ENCODE data around the gene MPDZ.

Gene MPDZ

DNA sequence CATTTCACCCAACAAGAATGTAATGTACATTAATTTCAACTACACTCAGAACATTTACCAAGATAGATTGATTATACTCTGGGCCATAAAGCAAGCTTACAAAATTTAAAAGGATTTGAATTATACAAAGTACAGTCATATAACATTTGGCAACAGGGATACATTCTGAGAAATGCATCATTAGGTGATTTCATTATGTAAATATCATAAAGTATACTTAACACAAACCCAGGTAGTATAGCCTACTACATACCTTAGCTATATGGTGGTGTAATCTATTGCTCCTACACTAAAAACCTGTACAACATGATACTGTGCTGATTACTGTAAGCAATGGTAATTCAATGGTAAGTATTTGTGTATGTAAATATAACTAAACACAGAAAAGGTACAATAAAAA, 202.9 kb downstream of the MPDZ start:
- DNase-seq (ENCODE audit: low read depth): no peak

DNA sequence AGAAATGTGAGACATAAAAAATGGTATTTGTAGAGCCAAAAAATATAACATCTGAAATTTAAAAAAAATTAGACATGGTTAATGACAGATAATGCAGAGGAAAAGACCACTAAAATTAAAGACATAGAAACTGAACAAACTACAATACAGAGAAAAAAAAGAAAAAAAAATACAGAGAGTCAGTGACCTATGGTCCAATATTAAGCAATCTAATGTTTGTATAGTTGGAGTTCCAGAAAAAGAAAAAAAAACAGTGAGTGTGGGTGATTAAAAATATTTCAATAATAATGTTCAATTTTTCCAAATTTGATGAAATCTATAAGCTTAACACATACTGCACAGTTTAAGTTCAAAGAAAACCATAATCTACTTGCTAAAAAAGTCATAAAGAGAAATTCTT, 207.6 kb downstream of the MPDZ start:
- DNase-seq (ENCODE audit: low read depth): no peak

DNA sequence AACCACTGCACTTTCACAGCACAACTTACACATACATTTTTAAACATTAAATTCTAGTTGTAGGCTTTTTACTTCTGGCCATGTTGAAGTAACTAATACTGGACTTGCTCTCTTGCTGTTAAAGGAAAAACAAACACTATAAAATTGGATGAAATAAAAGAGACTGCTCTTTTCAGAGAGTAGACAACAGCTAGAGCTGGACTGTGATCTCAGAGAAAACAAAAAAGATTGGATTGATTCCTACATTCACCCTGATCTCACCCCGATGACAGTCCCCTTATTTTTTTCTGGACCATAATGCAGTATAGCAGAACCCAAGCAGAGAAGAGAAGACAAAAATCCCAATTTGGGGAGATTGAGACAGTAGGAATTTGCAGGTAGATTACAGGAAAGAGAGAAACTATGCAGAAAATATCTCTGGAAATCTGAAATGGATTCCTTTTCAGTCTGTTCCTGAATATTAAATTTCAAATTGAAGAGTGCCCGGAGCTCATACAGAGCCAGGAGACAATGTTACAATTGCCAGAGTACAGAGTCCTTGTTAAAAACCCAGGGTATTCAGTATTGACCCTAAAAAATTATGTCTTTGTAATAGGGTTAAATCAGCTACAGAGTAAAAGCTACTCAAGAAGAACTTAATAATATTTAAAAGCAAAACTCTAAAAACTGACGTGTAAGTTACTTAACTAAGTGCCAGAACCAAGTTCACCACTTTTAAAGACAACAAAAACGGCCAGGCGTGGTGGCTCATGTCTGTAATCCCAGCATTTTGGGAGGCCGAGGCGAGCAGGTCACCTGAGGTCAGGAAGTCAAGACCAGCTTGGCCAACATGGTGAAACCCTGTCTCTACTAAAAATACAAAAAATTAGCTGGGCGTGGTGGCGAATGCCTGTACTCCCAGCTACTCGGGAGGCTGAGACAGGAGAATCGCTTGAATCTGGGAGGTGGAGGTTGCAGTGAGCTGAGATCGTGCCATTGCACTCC, 208.6 kb downstream of the MPDZ start:
- no peak for DNase-seq (ENCODE audit: low read depth)

DNA sequence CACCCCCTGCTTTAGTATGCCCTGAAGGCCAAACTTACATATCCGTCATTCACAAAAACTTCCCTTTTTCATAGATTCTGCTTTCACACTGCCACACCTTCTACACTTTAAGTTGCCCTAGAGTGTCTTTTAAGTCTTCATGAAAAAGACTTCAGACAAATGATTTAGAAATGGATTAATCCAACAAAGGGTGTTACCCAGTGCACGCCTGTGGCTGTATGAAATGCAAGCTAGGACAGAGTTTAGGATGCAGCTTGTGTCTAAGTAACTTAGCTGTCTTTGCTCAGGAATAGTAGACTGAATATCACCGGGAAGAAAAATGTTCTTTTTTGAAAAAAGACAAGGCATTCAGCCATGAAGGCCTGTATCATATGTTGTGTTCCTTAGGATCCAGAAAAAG, 210.0 kb downstream of the MPDZ start:
- no peak for DNase-seq (ENCODE audit: low read depth)

DNA sequence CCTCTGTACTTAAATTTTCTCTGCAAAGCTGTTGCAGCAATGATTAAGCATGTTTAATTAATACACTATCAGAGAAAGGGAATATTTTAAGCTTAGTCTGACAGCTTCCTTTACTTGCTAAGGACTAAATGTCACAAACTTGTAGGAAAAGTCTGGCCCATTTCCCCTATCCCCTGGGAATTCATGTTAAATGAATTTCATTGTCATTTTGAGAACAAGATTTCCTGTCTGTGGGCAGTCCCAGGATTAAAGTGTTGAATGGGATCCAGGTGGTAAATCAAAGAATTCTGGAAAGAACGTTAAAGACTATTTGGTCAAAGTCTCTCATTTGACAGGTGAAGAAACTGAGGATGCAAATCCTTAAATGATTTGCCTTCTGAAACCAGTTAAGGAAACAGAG, 214.8 kb downstream of the MPDZ start:
- DNase-seq (ENCODE audit: low read depth): no peak

DNA sequence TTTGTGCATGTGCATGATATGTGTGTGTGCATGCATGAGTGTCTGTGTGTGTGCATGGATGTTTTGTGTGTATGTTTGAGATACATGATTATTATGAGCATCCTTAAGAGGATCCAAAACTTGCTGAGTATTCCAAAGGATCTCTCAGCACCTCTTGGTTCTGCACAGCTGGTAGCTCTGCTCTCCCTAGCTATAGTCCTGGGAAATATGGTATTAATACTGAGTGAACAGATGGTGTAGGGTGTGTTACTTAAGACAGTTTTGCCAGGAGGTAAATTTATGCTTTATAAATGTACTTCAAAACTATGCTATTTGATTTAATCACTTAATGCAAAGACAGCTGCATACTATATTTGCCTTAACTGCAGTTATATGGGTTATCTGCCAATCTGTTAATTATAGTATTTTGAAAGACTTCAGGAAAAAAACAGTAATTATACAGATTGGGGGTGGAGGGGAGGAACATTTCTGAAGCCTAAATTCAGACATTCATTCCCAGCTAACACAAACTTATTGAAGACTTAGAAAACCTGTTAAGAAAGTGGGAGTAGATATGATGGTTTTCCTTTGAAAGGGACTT, 215.5 kb downstream of the MPDZ start:
- no peak for DNase-seq (ENCODE audit: low read depth)

DNA sequence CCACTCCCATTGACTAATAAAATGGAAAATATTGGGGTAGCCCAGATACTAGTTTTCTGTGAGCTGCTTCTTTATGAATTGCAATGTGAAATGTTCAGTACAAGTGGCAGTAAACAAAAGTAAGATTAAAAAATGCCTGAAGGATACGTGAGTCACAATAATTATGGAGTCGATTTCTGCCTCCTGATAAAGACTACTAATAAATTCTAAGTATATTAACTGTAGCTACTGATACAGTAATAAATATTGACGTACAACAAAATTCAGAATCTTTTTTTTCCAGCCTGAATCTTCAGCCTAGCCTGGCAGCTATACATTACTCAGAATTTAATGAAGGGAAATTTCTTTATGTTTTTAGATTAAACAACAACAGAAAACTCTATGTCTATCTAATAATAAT, 218.1 kb downstream of the MPDZ start:
- no peak for DNase-seq (ENCODE audit: low read depth)

All from GM04504 (cell line).